ENCODE results near the gene KREMEN1. TPM values are rescaled to one million over a fixed set of nuclear protein-coding genes. Genes with fewer than 3 reads are reported as not detected.

KREMEN1 gene
- total and polyA plus RNA-seq, 2 donors (not counting 1 experiment from before 2014, with no cell fraction given): 0.01 TPM; not detected in 1

- no peaks in the 10 kb centered on the region for H3K9me3 Mint-ChIP-seq (ENCODE audit: insufficient read depth)
- H3K4me3 Mint-ChIP-seq: no peak overlapping the region
- Histone ChIP-seq H3K4me1 (ENCODE audit: control insufficient read depth in 2 of 2, insufficient read depth in 2 of 2, low read length in 2 of 2) (peaks cover 25 to 33% of the 10 kb centered on the region in 2 donors), H3K79me2 (ENCODE audit: control insufficient read depth, insufficient read depth, low read length) (no peaks in the 10 kb centered on the region), H3K27ac (ENCODE audit: low read length in 2 of 2) (no peak overlapping the region), H3K4me3 (ENCODE audit: control extremely low read depth in 1 of 5, extremely low read depth in 1 of 5, insufficient read depth in 1 of 5, low read depth in 2 of 5, low read length in 4 of 5) (no peak overlapping the region), H3K9ac (ENCODE audit: low read length) (no peak overlapping the region), H2AFZ (ENCODE audit: insufficient read depth, low read depth, low read length, poor library complexity, severe bottlenecking) (no peak overlapping the region), H4K20me1 (ENCODE audit: control insufficient read depth, insufficient read depth, low read length, poor library complexity, severe bottlenecking) (no peaks in the 10 kb centered on the region), H3K36me3 (replicated peaks in 1 of 2; ENCODE audit: control extremely low read depth in 1 of 2, control insufficient read depth in 1 of 2, extremely low read depth in 1 of 2, insufficient read depth in 2 of 2, low read length in 1 of 2) (no peaks in the 10 kb centered on the region), H3K4me2 (replicated peaks; ENCODE audit: low read depth, low read length, poor library complexity, severe bottlenecking) (peak overlapping the region; percentile 34), H3K27me3 (replicated peaks in 1 of 4; ENCODE audit: control extremely low read depth in 1 of 4, control insufficient read depth in 3 of 4, insufficient read depth in 4 of 4, low read length in 3 of 4) (peaks cover 0 to 78% (median 21%) of the 10 kb centered on the region in 4 experiments), H3K9me3 (ENCODE audit: control extremely low read depth in 1 of 3, control insufficient read depth in 2 of 3, insufficient read depth in 1 of 3, low read length in 2 of 3) (peaks cover 0 to 10% (median 0%) of the 10 kb centered on the region in 3 donors)
- ATAC-seq (ENCODE audit: low read depth): no peak
- peaks cover 55% of the 10 kb centered on the region for H3K27me3 Mint-ChIP-seq
- H3K27ac Mint-ChIP-seq: no peak overlapping the region
- 37% methylated on average over 8 of the region's 11 CpGs for WGBS (ENCODE audit: insufficient coverage)
- CTCF ChIA-PET: no interaction called here
- no peak for DNase-seq
- POLR2A ChIA-PET: no interaction called here
- no peak for TF ChIP-seq EZH2 (IDR thresholded peaks at IDR 0.05; ENCODE audit: borderline replicate concordance, insufficient read depth, low read depth, low read length, poor library complexity, severe bottlenecking)
- intact Hi-C loops (cut with micrococcal nuclease): no loop called here
- peaks cover 32% of the 10 kb centered on the region for H3K4me1 Mint-ChIP-seq
Measured at GRCh38 chr22:29207562-29208501, 135.0 kb downstream of the KREMEN1 start.

GRCh38 chr22:29208502-29208862, 135.6 kb downstream of the KREMEN1 start:
- DNase-seq (no peak), ATAC-seq (ENCODE audit: low read depth) (no peak)
- TF ChIP-seq EZH2 (IDR thresholded peaks at IDR 0.05; ENCODE audit: borderline replicate concordance, insufficient read depth, low read depth, low read length, poor library complexity, severe bottlenecking): no peak
- Histone ChIP-seq H4K20me1 (ENCODE audit: control insufficient read depth, insufficient read depth, low read length, poor library complexity, severe bottlenecking) (no peaks in the 10 kb centered on the region), H3K9me3 (ENCODE audit: control extremely low read depth in 1 of 3, control insufficient read depth in 2 of 3, insufficient read depth in 1 of 3, low read length in 2 of 3) (peaks cover 0 to 10% (median 0%) of the 10 kb centered on the region in 3 donors), H3K4me2 (replicated peaks; ENCODE audit: low read depth, low read length, poor library complexity, severe bottlenecking) (peak overlapping the region; percentile 34), H3K9ac (ENCODE audit: low read length) (no peak overlapping the region), H3K27ac (ENCODE audit: low read length in 2 of 2) (no peak overlapping the region), H3K4me1 (ENCODE audit: control insufficient read depth in 2 of 2, insufficient read depth in 2 of 2, low read length in 2 of 2) (peaks cover 22 to 30% of the 10 kb centered on the region in 2 donors), H3K27me3 (replicated peaks in 1 of 4; ENCODE audit: control extremely low read depth in 1 of 4, control insufficient read depth in 3 of 4, insufficient read depth in 4 of 4, low read length in 3 of 4) (peaks cover 0 to 79% (median 20%) of the 10 kb centered on the region in 4 experiments), H3K4me3 (ENCODE audit: control extremely low read depth in 1 of 5, extremely low read depth in 1 of 5, insufficient read depth in 1 of 5, low read depth in 2 of 5, low read length in 4 of 5) (no peak overlapping the region), H3K79me2 (ENCODE audit: control insufficient read depth, insufficient read depth, low read length) (no peaks in the 10 kb centered on the region), H3K36me3 (replicated peaks in 1 of 2; ENCODE audit: control extremely low read depth in 1 of 2, control insufficient read depth in 1 of 2, extremely low read depth in 1 of 2, insufficient read depth in 2 of 2, low read length in 1 of 2) (no peaks in the 10 kb centered on the region), H2AFZ (ENCODE audit: insufficient read depth, low read depth, low read length, poor library complexity, severe bottlenecking) (no peak overlapping the region)
- H3K4me1 Mint-ChIP-seq: peaks cover 30% of the 10 kb centered on the region
- ChIA-PET POLR2A (interaction anchor here (1.0 kb wide), 1 partner anchor 19 kb away, joined by 8 read pairs; no protein-coding TSS in a partner anchor), CTCF (no interaction called here)
- intact Hi-C loops (cut with micrococcal nuclease): no loop called here
- H3K27me3 Mint-ChIP-seq: peaks cover 57% of the 10 kb centered on the region
- no peaks in the 10 kb centered on the region for H3K9me3 Mint-ChIP-seq (ENCODE audit: insufficient read depth)
- no peak overlapping the region for H3K4me3 Mint-ChIP-seq
- 39% methylated on average over 4 of the region's 4 CpGs for WGBS (ENCODE audit: insufficient coverage)
- H3K27ac Mint-ChIP-seq: no peak overlapping the region
